Daoy (cell line): ENCODE measurements around the gene SCN5A. TPM values are rescaled to one million over a fixed set of nuclear protein-coding genes. Genes with fewer than 3 reads are reported as not detected.

ENCODE experiments used
- DNase-seq: peaks from one replicate; pipeline ENCODE4 v3.0.0-alpha.2; 2015; ENCODE audit warnings: low read depth
- total RNA-seq: library from RNA; depleted of rRNA; stranded (reverse); fragments of >200 nt; shearing (Covaris generic); gene quantifications from 2 replicates; pipeline ENCODE4 v1.2.3, GENCODE V29; 2014; rRNA removed

Gene SCN5A
- 0.17 and 0.45 TPM in 2 replicates for total RNA-seq

DNA sequence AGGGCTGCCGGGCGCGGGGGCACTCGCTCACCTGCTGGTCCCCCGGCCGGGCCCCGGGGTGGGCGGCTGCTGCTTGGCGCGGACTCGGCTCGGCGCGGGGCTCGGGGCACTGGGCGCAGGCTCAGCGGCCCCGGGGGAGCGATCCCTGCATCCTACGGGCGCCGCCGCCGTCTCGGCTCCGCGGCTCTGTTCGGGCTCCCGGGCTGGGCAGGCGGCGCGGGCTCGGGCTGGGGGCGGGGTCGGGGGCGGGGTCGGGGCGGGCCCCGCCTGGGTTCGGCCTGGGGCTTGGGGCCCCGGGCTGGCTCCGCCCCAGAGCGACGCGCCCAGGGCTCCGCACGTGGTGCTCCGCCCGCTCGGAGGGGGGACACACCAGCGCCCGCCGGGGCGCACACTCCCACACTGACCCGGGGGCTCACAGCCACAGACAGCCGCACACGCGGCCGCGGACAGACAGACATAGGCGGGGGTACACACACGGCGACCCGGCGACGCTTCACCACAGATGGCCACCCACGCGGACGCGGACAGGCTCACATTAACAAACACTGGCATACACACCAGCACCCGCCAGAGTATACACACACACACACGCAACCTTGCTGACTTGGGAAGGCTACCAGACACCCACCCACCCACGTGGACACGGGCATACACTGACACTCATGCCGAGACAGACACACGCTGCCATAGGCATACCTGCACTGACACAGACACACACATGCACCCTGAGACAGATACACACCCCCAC is at the start of gene SCN5A:
TSS of gene SCN5A (minus strand) at position 188 of the 748 bp plus-strand sequence. CDS start 16,380 bp downstream, outside the sequence.
- peak; percentile 53 for DNase-seq

DNA sequence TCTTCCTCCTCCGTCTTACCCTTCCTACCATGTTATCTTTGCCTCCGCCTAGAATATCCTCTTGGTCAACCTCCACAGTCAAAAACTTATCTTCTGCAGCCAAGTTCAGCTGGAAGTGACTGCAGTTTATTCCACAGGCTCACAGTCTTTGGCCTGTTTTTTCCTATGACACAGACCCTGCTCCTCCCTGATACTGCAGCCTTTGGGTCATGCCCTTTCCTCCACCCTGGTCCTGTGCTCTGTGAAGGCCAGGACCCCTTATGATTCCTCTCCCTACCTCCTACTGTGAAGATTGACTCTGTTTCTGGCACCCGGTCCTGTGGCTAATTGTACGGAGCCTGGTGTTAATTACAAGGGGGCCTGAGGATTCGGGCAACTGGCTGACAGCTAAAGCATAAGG is 49.3 kb upstream of the SCN5A start:
- DNase-seq = no peak

DNA sequence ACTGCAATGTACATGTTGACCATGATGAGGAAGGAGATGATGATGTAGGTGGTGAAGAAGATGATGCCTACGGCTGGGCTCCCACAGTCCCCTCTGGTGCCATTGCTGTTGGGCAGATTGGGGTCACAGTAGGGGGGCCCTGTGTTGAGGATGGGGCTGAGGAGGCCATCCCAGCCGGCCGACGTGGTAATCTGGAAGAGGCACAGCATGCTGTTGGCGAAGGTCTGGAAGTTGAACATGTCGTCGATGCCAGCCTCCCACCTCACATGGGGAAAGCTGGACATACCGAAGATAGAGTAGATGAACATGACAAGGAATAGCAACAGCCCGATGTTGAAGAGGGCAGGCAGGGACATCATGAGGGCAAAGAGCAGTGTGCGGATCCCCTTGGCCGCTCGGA is 48.6 kb upstream of the SCN5A start:
- no peak for DNase-seq

DNA sequence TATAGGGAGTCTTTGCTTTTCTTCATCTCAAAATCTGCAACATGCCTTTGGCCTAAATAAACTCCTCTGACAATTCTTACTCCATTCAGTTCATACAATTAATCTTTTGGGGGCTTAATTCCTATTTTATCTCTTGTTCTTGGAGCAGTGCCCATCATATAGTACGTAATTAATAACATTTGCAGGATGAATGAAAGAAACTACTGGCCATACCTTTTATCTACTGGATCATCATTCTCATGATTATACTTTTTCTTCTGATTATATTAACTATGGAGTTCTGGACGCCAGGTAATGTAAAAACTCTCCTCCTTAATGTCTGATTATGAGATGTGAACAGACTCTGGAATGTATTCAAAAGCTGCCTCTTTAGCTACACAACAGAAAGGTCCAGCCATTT is 46.5 kb upstream of the SCN5A start:
- DNase-seq = no peak

DNA sequence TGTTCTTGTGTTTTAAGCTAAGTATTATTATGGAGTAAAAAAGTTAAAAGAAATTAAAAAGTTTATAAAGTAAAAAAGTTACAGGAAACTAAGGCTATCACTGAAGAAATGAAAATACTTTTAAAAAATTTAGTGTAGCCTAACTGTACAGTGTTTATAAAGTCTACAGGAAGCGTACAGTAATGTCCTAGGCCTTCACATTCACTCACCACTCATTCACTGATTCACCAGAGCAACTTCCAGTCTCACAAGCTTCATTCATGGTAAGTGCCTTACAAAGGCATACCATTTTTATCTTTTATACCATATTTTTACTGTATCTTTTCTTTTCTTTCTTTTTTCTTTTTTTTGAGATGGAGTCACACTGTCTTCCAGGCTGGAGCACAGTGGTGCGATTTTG is 40.7 kb upstream of the SCN5A start:
- DNase-seq = no peak

- no peak for DNase-seq
Measured at GRCh38 chr3:38689774-38690173, 40.3 kb upstream of the SCN5A start.

DNA sequence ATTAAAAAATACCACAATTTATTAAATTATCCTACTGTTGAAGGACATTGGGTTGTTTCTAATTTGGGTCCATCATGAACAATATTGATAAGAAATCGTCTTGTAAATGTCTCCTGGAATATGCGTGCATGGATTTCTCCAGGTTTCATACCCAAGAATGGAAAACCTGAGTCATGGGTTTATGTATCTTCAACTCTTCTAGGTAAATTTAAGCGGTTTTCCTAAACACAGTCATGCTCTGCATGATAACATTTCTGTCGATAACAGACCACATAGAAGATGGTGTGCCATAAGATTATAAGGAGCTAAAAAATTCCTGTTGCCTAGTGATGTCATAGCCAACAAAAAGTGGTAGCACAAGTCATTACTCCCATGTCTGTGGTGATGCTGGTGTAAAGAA is 39.9 kb upstream of the SCN5A start:
- DNase-seq = no peak

- DNase-seq = no peak
Measured at GRCh38 chr3:38687321-38687720, 37.8 kb upstream of the SCN5A start.

DNA sequence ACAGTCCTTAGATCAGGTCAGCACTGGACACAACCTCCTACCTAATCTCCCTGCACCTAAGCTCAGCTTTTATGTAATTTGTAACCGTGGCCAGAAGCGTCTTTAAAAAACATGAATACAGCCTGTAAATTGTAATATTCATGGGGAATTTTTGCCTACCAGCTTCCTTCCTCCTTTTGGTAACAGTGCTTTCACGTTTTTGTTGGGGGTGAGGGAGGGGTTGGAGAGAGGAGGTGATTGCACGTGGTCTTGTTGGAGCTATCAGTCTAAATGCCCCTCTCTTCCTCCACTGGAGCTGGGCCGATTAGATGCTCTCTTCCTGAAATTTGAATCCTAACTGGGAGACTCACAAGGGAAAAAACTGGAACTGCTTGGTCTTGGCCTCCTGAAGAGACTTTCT is 35.1 kb upstream of the SCN5A start:
- DNase-seq = no peak

DNA sequence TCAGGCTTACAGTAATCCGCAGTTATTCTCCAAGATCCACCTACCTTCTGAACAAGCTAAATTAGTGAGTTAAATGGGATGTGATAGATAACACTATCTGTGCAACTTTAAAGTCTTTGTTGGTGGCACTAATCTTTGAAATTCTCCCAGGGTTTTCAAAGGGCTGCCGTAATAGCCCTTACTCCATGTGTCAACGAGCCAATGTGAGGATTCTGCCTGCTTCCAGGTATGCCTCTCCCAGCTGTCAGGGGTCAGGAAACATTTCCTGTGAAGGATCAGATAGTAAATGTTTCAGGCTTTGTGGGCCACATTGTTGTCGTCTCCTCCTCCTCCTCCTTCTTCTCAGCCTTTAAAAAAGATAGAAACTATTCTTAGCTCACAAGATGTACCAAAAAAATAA is 20.2 kb upstream of the SCN5A start:
- DNase-seq = no peak

GRCh38 chr3:38662544-38662943 is 13.1 kb upstream of the SCN5A start:
- DNase-seq = peak; percentile 10

GRCh38 chr3:38658841-38659240 is 9.4 kb upstream of the SCN5A start:
- no peak for DNase-seq

DNA sequence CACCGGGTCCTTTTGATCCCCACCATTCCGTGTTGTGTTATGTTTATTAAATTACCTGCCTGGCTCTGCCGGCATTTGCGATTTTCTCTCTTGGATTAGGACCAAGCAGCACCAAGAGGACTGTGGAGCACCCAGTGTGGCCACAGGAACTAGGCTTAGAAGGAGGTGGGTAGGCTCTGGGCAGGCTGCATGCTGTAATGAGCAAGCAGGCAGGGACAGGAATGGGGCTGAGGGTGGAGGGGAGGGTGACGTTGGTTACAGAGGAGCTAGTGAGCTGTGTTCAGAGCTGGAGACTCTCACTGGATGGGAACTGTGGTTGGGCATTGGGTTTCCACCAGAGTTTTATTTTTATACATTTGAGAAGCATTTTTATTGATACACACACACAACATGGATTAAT is 7.9 kb upstream of the SCN5A start:
- no peak for DNase-seq

GRCh38 chr3:38655708-38656300 is 6.3 kb upstream of the SCN5A start:
- peak; percentile 27 for DNase-seq

GRCh38 chr3:38653685-38654537 is 4.4 kb upstream of the SCN5A start:
- DNase-seq = no peak

DNA sequence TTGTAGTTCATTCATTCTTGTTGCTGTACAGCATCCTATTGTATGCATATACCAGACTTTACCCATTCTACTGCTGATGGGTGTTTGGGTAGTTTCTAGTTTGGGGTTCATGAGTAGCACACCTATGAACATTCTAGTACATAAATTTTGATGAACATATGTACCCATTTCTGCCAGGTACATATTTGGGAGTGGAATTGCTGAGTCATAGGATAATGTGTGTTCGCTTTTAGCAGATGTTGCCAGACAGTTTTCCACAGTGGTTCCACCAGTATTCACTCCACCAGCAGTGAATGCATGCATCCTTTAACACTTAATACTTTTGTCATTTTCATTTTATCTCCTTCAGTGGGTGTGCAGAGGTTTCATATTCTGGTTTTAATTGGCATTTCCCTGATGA is 3.4 kb upstream of the SCN5A start:
- no peak for DNase-seq

DNA sequence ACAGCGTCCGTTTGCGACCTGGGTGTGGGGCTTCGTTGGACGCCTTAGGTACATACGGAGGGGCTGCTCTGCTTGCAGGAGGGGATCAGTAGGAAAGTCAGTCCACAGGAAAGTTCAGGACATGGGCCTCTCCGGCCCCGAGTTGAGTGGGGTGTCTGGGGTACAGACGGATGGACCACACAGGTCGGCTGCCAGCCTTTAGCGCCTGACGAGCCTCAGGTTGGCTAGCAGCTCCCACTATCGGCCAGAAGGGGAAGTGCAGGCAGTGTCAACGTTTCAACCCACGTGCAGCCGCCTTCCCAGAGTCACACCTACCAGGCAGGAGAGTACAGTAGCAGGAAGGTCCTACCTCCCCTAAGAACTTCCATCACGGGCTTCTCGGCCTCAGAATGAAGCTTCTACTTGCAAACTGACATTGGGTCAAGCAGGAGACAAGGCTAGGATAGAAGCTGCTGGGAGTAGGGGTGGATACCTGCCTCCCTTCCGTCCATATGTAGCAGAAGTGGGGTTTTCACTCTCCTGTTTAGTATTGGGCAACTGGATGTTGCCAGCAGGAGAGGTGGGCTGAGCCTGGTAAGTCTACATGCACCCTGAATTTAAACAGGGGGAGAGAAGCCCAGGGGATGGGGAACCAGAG is 1.8 kb upstream of the SCN5A start:
- DNase-seq = peak; percentile 69

GRCh38 chr3:38650248-38650951 is 913 bp upstream of the SCN5A start:
- no peak for DNase-seq

- no peak for DNase-seq
Measured at GRCh38 chr3:38648659-38649499, 608 bp downstream of the SCN5A start.

DNA sequence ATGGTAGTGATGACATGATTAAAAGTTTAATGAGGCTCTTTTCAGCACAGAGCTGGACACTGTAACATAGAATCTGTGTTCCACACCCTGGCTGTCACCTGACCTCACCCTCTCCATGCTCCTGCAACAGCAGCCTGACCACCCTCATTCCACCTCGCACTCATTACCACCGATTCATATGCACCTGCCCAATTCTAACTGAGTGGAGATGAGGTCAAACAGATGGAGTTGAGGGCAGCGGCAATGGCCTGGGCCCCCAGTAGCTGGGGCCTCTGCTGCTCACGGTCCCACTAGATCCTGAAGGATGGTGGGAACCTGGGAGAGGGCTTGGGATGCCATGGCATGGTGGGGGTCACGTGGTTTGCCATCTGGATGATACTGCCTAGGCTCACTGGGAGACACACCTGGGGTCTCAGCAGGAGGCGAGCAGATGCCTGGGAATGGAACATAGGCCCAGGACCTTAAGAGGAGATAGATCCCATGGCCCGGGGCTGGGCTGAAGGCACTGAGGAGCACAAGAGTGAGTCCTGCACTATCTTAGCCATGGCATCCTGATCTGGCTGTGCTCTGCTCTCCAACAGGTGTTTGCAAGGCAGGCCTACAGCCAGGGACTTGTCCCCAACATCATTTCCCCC is 1.3 kb downstream of the SCN5A start:
- no peak for DNase-seq
